ENCODE measurements around the gene OBSCN. TPM values are rescaled to one million over a fixed set of nuclear protein-coding genes. Genes with fewer than 3 reads are reported as not detected.

The OBSCN gene
- total and polyA plus RNA-seq, 2 of the 13 experiments (the other 11 are each of a cell fraction or from before 2014, with no cell fraction given) = 0.20 TPM

DNA sequence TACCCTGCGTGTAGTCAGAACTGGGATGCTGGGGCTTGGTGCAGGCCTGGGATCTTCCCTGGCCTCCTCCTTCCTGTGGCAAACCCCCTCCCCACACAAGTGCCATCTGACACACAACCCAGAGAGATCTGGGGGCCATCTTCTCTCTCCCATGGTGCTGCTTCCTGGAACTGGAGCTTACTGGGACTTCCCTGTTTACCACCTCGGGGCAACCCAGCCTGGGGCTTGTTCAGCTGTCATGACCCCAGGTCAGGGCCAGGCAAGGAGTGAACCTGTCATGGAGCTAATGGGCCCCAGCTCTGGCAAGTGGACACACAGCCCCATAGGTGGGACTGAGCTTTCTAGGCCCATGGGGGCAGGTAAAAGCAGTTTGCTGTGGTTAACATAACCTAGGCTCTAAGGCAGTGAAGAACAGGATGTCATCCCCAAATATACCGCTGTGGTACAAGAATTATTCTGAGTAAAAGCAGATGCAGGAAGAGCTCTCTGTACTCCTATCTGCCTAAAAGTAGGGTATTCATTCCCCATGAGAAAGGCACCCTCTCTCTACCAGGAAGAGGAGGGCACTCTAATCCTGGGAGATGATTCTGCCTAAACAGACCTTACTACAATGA lies 196.4 kb downstream of the OBSCN start (continued):
- TF ChIP-seq, protein P1, sequence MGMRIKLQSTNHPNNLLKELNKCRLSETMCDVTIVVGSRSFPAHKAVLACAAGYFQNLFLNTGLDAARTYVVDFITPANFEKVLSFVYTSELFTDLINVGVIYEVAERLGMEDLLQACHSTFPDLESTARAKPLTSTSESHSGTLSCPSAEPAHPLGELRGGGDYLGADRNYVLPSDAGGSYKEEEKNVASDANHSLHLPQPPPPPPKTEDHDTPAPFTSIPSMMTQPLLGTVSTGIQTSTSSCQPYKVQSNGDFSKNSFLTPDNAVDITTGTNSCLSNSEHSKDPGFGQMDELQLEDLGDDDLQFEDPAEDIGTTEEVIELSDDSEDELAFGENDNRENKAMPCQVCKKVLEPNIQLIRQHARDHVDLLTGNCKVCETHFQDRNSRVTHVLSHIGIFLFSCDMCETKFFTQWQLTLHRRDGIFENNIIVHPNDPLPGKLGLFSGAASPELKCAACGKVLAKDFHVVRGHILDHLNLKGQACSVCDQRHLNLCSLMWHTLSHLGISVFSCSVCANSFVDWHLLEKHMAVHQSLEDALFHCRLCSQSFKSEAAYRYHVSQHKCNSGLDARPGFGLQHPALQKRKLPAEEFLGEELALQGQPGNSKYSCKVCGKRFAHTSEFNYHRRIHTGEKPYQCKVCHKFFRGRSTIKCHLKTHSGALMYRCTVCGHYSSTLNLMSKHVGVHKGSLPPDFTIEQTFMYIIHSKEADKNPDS (CRISPR knock-in tag; IDR thresholded peaks at IDR 0.05) = no peak
- no peak for TF ChIP-seq ZNF17 (CRISPR knock-in tag; IDR thresholded peaks at IDR 0.05)
- TF ChIP-seq, protein P2, sequence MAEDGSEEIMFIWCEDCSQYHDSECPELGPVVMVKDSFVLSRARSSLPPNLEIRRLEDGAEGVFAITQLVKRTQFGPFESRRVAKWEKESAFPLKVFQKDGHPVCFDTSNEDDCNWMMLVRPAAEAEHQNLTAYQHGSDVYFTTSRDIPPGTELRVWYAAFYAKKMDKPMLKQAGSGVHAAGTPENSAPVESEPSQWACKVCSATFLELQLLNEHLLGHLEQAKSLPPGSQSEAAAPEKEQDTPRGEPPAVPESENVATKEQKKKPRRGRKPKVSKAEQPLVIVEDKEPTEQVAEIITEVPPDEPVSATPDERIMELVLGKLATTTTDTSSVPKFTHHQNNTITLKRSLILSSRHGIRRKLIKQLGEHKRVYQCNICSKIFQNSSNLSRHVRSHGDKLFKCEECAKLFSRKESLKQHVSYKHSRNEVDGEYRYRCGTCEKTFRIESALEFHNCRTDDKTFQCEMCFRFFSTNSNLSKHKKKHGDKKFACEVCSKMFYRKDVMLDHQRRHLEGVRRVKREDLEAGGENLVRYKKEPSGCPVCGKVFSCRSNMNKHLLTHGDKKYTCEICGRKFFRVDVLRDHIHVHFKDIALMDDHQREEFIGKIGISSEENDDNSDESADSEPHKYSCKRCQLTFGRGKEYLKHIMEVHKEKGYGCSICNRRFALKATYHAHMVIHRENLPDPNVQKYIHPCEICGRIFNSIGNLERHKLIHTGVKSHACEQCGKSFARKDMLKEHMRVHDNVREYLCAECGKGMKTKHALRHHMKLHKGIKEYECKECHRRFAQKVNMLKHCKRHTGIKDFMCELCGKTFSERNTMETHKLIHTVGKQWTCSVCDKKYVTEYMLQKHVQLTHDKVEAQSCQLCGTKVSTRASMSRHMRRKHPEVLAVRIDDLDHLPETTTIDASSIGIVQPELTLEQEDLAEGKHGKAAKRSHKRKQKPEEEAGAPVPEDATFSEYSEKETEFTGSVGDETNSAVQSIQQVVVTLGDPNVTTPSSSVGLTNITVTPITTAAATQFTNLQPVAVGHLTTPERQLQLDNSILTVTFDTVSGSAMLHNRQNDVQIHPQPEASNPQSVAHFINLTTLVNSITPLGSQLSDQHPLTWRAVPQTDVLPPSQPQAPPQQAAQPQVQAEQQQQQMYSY (CRISPR knock-in tag; IDR thresholded peaks at IDR 0.05) = no peak
- TF ChIP-seq, protein P3, sequence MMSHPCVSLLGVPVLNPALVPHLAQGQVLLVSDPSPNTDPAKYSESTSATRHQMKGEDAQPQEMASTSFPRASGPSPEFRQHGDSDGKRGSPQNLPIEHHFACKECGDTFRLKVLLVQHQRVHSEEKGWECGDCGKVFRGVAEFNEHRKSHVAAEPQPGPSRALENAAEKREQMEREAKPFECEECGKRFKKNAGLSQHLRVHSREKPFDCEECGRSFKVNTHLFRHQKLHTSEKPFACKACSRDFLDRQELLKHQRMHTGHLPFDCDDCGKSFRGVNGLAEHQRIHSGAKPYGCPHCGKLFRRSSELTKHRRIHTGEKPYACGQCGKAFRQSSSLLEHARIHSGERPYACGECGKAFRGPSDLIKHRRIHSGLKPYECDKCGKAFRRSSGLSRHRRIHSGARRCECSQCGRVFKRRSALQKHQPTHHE (CRISPR knock-in tag; IDR thresholded peaks at IDR 0.05; ENCODE audit: borderline replicate concordance) = no peak
- TF ChIP-seq, protein P4, sequence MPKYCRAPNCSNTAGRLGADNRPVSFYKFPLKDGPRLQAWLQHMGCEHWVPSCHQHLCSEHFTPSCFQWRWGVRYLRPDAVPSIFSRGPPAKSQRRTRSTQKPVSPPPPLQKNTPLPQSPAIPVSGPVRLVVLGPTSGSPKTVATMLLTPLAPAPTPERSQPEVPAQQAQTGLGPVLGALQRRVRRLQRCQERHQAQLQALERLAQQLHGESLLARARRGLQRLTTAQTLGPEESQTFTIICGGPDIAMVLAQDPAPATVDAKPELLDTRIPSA (CRISPR knock-in tag; IDR thresholded peaks at IDR 0.05; ENCODE audit: borderline replicate concordance) = no peak
- no peak for TF ChIP-seq ZBTB42 (CRISPR knock-in tag; IDR thresholded peaks at IDR 0.05)
- no peak for TF ChIP-seq NAIF1 (CRISPR knock-in tag; IDR thresholded peaks at IDR 0.05; ENCODE audit: borderline replicate concordance)
- TF ChIP-seq, protein P5, sequence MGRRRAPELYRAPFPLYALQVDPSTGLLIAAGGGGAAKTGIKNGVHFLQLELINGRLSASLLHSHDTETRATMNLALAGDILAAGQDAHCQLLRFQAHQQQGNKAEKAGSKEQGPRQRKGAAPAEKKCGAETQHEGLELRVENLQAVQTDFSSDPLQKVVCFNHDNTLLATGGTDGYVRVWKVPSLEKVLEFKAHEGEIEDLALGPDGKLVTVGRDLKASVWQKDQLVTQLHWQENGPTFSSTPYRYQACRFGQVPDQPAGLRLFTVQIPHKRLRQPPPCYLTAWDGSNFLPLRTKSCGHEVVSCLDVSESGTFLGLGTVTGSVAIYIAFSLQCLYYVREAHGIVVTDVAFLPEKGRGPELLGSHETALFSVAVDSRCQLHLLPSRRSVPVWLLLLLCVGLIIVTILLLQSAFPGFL (CRISPR knock-in tag; IDR thresholded peaks at IDR 0.05) = no peak
- TF ChIP-seq TGIF2 (CRISPR knock-in tag; IDR thresholded peaks at IDR 0.05) = no peak
- TF ChIP-seq, protein P6, sequence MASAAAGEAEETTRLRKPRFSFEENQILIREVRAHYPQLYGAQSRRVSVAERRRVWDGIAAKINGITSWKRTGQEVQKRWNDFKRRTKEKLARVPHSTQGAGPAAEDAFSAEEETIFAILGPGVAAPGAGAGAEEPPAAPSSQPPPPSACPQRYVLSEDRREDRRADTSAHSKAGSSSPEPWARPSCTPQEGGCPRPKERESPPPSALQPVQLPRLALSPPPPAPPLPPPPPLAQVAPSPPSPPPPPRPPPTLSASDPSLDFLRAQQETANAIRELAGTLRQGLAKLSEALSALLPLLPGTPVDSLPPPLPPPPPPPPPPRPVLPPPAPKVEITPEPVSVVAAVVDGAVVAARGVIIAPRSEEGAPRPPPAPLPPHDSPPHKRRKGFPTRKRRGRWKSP (CRISPR knock-in tag; IDR thresholded peaks at IDR 0.05) = no peak
- TF ChIP-seq ZNF547 (CRISPR knock-in tag; IDR thresholded peaks at IDR 0.05) = no peak
- no peak for TF ChIP-seq ZNF343 (CRISPR knock-in tag; IDR thresholded peaks at IDR 0.05)
- TF ChIP-seq, protein P7, sequence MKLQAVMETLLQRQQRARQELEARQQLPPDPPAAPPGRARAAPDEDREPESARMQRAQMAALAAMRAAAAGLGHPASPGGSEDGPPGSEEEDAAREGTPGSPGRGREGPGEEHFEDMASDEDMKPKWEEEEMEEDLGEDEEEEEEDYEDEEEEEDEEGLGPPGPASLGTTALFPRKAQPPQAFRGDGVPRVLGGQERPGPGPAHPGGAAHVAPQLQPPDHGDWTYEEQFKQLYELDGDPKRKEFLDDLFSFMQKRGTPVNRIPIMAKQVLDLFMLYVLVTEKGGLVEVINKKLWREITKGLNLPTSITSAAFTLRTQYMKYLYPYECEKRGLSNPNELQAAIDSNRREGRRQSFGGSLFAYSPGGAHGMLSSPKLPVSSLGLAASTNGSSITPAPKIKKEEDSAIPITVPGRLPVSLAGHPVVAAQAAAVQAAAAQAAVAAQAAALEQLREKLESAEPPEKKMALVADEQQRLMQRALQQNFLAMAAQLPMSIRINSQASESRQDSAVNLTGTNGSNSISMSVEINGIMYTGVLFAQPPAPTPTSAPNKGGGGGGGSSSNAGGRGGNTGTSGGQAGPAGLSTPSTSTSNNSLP (IDR thresholded peaks at IDR 0.05; ENCODE audit: low read depth, low read length) = no peak
- TF ChIP-seq SOX6 (IDR thresholded peaks at IDR 0.05) = no peak
- TF ChIP-seq SOX6 (CRISPR knock-in tag; IDR thresholded peaks at IDR 0.05) = no peak
- TF ChIP-seq CBFB (CRISPR knock-in tag; IDR thresholded peaks at IDR 0.05) = no peak
- TF ChIP-seq ZNF615 (CRISPR knock-in tag; IDR thresholded peaks at IDR 0.05; ENCODE audit: borderline replicate concordance) = no peak
